ENCODE results near the gene GNGT2. TPM values are rescaled to one million over a fixed set of nuclear protein-coding genes. Genes with fewer than 3 reads are reported as not detected.

GNGT2 gene
- polyA plus RNA-seq, 5 donors, result 2.9 to 3.4 (median 3.1) TPM

DNA sequence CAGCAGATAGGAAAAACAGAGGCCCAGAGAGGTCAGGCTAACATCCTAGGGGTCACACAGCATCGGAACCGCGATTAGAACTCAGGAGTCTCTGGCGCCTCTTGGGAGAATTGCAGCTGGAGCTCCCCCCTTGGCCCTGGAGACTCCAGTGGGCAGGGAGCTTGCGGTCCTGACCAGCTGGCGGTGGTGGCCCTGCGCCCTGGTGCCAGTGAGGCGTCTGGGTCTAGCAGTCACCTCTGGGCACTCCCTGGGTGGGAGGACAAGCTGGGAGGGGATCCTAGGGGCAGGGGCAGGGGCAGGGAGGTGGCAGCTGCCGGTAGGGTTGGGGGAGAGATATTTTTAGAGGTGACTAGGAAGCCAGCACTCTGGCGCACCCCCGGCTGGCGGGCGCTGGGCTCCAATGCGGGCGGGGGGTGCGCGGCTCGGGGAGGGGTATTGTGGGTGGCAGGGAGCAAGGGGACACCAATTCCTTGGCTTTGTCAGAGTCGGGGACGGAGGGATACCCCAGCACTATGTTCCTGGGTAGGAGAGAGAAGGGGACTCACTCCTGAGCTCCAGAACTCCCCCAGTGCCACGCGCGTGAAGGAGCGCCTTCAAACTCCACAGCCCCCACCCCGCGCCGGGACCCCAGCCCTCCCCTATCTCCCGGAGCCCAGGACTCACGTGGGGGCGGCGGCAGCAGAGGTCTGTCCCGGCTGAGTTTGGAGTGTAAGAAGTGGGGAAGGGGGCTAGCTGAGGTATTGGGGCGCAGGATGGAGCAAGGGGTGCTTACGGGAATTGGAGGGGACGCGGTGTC lies 19.6 kb upstream of the GNGT2 start:
- no peak for DNase-seq

DNA sequence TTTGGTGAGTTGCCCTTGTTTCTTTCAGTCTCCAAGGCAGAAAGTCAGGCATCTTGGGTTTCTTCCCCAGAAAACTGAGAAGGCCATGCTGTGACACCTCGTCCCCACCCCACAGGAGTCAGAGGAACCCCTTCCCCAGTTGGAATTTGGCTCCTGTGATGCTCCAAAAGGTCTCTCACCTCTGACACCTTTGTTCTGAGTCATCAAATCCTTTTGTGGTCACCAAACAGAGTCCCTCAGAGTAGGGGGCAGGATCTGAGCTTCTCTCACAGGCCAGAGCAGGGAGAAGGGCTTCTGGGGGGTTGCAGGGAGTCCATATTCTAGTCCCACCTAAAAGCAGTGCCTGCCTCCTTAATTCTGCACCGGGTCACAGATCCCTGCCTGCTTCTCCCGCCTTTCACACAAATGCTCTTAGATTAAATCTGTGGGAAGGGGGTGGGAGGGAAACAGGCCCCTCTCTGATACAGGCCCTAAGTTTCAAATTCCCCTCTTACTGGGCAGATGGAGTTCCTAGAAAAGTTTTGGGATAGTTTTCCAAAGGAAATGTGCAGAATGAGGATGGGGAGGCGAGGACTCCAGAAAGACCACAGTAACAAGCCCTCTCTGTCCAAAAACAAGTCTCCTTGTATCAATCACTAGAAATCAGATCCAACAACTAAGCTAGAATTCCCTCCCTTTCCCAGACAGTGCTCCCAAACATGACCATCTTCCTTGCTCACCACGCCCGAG lies 18.9 kb upstream of the GNGT2 start:
- no peak for DNase-seq

DNA sequence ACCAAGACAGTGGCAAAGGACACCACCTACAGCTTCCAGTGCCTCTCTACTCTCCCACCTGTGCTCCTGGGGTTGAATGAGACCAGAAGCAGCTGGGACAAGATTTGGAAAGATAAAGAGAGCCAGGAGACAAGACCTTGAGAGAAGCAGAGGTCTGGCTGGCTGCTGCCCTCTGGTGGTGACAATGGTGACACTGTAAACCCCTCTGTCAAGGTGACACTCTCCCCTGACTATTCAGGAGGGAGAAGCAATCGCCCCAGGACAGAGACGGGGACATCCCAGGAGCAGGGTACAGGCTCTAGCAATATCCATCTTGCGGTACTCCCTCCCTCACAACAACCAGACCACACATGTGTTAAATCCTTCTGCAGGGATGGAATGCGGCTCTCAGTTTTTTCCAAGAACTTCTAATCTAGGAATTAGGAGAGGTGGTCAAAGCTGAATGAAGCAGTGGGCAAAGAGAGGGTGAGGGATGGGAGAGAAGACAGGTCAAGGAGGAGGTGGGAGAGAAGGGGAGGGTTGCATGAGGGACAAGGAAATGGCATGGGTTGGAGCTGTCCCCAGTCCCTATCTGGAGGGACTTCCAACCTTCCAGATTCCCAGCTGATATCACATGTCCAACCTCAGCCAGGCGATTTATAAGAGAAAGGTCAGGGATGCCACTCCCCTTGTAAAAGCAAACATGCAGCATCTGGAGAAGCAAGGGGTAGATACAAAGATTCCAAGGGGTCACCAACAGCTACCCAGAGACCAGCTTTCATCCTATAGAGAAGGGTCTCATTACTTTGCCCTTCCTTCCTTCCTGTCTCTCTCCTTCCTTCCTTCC lies 17.3 kb upstream of the GNGT2 start:
- peak in 1 of 2 donors; percentile 37 for DNase-seq

DNA sequence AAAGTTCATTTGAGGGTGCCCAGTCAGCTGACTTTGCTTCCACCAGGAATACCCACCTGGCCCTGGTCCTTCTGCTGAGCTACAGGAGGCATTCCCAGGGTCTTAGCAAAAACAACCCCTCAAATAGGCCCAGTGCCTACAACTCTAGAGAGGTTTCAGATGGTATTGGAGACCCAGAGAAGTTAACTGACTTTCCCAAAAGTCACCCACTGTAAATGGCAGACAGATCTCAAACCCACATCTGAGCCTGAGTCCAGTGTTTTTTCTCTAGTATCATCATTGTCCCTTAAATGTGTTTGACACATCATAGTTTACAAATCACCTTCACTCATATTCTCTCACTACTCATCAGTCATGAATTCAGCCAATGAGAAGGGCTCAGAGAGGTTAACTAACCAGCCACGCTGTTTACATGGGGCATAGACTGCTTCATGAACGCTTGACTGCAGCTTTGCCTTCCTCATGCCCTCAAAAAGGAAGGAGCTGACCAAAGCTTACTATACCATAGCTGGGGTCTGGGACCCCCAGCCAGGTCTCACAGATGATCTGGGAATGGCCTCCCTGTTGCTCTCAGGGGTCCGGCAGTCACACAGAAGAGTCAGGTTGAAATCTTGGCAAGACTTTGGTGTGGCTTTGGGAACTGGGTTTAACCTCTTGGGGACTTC lies 16.5 kb upstream of the GNGT2 start:
- no peak for DNase-seq

DNA sequence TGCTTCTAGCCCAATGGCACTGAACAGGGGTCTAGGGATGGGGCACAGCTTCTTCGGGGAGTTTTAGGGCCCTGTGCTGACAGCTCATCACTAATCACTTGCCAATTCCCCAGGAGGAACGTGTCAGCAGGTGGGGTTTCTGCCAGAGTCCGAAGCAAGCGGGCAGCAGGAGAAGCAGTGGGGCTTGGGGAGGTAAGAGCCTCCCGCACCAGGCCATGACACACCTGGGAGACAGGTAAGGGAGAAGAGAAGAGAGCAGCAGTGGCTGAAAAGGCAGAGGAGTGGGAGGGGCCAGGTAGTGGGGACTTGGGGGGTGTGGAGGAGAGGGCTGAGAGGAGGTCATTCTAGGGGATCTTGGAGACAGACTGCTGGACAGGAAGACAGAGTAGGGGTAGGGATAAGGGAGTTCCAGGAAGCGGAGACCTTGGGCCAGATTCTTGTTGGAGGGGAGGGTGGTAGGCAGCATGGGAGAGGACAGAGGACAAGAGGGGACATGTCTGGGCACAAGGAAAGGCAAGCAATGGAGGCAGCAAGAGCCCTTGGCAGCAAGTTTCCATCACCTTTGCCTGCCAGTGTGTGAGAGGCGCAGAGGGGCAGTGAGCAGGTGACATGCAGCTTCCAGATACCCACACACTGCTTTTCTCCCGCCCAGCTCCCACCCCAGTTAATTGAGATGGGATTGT lies 15.3 kb upstream of the GNGT2 start:
- DNase-seq, result no peak

DNA sequence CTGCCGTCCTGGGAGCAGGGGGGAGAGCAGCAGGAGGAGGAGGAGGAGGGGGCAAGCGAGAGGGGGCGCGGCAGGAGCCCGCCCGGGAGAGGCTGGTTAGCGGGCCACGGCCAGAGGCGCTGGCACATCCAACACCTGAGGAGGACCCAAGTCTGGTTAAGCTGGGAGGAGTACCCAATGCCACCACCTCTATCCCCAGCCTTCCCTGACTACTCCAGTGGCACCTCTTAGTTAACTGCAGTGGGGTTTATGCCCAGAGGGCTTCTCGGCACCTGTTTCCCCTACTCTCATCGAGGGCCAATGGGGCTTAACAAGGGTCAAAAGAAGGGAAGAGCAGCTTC lies 14.6 kb upstream of the GNGT2 start:
- no peak for DNase-seq

DNA sequence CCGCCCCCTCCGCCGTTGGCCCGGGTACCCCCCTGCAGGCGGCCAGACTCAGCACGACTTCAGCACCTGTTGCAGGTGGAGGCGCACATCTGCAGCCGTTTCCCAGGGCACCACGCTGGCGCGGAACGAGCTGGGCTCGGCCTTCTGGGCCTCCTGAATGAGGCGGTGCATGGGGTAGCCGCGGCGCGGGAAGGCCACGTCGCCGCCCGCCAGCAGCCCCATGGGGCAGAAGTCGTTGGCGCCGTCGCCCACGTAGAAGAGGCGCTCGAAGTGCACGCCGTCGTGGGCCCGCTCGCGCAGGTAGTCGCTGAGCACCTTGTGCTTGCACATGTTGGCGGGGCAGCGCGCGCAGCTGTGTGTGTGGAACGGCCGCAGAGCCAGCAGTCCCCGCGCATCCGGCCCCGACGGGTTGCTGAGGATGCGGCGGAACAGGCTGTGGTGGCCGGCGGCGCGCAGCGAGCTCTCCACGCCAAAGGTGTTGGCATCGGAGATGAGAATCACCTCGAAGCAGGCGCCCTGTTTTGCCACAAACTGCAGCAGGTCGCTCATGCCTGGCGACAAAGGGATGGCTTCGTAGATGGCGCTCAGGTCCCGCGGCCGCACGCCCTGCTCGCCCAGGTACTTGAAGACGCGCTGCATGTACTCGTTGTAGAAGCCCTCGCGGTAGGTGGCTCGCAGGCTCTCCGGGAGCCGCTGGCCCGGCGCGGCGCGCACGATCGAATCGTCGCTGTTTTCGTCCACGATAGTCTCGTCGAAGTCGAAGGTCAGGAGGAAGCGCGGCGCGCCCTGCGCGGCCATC lies 14.0 kb upstream of the GNGT2 start:
- no peak for DNase-seq

DNA sequence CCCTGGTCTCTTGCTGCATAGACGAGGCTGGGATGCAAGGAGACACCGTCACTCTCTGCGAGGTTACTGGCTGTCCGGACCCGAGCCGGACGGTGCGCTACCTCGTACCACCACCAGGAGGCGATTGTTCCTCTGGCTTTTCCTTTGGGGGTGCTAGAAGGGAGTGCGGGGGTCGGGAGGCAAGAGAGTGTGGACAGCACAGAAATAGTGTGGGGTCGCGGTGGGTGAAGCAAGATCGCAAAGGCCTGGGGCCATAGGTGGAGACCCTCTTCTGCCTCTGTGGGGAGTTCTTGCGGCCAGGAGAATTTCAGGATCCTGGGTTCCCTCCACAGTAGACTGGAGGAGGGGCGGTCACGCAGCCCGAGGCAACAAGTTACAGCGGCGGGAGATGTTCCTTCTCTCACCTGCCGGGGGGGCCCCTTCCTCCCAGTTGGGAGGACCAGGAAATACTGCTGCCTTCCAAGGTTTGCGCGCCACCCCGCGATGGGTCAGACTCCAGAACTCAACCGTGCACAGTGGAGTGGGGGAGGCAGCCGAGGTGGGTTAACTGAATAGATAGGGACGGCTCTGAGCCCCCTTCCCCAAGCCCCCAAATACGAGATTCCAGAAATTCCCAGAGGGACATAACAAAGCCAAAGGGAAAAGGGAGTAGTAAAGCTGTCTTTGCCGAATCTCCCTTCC lies 13.3 kb upstream of the GNGT2 start:
- peak in 1 of 2 donors; percentile 18 for DNase-seq

DNA sequence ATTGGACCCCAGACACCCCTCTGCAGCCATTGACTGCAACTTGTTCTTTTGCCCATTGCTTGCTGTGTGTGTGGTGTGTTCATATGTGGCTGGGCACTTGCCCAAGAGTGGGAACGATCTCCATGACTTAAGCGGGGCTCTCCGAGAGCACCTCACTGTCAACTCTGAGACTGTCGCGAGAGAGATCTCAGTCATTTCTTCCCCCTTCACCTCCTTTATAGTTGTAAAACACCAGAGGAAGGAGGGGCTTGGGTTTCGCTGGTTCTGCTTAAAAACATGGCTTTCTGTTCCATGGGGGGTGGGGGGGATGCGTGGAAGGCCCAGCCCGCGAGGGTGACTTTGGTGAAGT lies 12.8 kb upstream of the GNGT2 start:
- DNase-seq, result no peak

DNA sequence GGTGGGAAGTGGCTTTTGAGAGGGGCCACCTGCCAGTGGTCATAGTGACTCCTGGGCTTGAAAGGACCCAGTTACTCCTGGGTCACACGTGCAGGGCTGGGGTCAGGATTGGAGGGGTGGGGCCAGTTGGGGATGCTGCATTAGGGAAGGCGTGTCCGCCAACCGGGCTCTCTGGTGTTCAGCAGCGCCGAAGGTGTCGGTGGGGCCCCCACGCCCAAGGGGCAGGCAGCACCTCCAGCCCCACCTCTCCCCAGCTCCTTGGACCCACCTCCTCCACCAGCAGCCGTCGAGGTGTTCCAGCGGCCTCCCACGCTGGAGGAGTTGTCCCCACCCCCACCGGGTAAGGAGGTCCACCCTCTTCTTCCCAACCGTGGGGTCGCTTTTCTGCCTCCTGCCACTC lies 9.6 kb upstream of the GNGT2 start:
- no peak for DNase-seq

DNA sequence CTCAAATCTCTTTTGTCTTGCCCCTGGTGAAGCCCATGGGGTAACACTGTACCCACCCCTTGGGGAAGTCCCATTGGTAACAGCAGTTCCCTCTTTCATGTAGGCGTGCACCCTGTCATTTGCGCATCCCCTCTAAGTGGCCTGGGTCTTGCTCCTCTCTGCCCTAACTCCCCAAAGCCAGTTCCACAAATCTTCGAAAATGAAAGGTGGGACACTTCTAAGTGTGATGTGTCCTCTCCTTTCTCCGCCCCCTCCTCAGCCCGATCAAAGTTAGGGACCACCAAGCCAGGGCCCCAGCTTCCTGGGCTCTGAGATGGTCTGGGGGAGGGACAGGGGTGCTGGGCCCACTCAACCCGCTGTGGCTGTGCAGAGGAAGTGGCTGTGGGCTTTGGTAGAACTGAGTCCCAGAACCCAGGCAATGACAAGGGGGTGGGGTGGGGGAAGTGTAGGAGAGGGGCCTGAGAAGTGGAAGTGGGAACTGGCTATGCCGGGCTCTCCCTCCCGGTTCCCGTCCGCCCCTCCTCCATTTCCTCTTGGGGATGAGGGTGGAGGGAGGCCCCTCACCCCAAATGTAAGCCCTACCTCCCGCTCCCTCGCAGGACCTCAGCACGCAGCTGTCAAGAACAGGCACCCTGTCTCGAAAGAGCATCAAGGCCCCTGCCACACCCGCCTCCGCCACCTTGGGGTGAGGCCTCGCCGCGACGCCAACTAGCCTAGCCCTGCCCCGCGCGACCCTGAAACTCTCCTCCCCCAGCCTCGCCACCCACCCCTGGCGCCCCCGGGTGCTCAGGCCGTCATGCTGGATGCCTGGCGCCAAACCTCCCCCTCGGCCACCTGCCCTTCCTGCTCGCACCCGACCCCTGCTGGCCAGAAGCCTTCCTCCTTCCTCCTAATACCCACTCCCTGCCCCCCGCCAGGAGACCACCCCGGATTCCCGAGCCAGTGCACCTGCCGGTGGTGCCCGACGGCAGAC lies 8.9 kb upstream of the GNGT2 start:
- no peak for DNase-seq

DNA sequence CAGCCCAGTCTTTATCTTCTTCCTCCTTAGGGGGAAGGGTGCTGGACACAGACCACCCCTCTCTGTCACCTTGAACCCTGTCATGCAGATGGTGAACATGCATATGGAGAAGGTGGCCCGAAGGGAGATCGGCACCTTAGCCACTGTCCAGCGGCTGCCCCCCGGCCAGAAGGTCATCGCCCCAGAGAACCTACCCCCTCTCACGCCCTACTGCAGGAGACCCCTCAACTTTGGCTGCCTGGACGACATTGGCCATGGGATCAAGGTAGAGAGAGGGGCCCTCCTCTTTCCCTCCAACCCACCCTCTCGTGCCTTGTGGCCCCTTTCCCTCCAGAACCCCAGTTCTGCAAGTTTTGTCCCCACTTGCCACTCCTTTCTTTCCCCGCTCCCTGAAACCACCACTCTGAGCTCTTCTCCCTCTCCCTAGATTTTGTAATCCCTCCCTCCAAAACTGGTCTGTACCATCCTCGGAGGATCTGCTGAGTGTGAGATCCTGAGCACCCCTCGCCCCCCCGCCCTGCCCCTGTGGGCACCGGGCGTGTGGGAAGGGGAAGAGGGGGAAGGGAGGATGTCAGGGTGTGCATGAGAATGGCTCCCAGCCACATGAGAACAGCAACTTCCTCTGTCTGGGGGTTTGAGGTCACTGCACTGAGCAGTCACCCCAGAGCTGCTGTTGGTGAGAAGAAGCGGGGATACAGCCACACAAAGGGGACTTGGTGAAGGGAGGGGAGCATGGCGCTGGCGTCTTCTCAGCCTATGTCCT lies 7.5 kb upstream of the GNGT2 start:
- no peak for DNase-seq

DNA sequence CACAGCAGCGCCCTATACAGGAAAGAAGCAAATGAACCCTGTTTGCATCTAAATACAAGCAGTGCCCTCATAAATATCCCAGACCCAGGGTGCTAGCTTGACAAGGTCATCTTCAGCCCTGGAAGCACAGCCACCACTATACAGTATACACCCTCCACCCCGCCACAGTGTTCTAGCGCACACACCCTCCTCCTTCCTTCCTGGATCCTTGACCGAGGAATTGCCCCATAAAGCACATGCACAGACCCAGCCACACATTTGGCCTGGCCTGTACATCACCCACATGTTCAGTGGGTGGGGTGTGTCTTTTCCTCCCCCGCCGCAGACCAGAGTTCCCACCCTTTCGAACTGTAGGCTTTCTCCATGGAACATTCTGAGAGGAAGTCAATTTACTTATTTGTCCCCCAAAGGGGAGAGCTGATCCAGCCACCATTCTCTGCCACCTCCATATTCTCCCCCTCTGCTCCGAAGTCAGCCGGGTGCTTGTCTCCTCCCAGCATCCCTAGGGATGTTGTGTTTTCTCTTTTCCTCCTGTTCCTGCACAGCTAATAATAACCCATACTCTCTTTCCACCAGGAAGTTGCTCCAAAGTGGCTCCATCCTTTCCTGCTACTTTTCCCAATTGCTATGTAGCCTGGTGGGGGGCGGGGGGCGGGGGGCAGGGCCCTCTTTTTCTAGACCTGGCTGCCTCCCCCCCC lies 6.7 kb upstream of the GNGT2 start:
- no peak for DNase-seq

DNA sequence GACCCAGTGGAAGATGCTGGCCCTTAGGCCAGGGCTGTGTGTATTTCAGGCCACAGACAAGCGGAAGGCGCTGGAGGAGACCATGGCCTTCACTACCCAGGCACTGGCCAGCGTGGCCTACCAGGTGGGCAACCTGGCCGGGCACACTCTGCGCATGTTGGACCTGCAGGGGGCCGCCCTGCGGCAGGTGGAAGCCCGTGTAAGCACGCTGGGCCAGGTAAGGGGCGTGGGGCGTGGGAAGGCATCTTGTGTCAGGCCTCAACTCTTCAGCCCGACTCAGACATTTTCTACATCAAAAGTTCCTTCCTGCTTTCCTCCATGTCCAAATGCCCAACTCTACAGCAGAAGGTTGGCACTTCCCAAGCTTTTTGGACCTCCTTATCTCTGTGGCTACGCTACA lies 6.1 kb upstream of the GNGT2 start:
- no peak for DNase-seq

DNA sequence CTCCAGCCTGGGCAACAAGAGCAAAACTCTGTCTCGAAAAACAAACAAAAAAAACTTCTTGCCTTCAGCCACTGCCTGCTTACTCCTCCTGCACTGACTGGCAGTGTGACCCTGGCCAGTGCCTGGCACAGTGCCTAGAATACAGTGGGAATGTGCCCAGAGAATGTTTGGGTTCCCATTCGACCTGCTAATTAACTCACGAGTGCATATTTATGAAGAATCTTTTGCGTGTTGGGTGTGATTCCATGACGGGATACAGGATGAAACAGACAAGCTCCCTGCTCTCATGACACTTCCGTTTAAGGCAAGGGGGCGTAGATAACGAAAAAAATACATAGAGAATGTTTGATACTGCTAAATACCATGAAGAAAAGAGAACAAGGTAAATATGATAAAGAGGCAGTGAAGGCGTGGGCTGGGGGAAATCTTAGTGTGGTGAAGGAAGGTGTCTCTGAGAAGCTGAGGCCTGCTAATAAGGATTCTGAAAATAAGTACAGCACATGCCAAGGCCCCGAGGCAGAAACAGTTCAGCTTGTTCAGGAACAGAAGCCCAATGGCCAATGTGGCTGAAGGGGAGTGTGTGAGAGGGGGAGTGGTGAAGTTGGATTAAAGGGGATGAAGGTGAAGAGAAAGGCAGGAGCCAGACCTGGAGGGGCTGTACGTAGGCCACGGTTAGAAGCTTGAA lies 4.4 kb upstream of the GNGT2 start:
- DNase-seq, result peak in 1 of 2 donors; percentile 14

DNA sequence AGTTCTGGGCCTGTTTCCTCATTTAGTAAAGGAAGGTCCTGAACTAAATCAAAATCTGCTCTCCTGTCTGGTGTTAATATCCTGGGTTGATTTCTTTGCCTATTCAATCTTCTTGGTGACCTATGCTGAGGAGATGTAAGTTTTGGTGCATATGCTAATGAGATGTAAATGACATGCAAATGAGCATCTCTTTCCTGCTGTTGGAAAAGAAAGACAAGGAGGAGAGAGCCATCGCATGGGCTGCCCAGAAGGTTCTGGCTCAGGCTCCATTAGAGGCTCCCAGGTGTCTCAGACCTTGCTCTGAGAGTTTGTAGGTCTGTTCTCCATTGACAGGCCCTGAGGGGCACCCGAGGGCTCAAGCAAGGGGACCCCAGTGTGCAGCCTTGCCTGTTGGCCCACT lies 3.5 kb upstream of the GNGT2 start:
- DNase-seq, result no peak

DNA sequence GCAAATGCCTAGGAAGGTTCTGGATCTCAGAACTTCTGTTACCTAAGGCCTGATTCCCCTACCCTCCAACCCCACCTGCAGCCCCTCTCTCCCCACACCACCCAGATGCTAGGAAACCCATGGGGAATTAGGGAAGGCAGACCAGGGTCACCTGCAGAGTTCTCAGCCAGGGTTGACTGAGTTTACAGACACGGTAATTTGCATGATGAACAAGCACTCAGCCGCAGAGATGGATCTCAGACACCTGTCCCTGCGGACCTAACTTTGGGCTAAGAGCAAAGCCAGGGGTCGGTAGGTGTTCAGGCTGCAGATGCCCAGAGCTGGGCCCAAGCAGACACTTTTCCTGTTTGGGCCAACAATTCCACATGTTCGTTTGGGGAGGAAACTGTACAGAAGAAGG lies 3.0 kb upstream of the GNGT2 start:
- DNase-seq, result no peak
